CD1c-positive myeloid dendritic cell (primary cell): ENCODE data around the gene IKZF5.

ENCODE experiments used
- DNase-seq: peaks from one replicate; pipeline ENCODE4 v3.0.0-alpha.2; 2016; ENCODE audit errors: extremely low spot score

IKZF5 gene

GRCh38 chr10:123008355-123009104 lies at the start of gene IKZF5, which contains the start of gene ACADSB:
TSS of gene IKZF5 (minus strand) at chr10:123008795. CDS start at chr10:122998625, 10,170 bp downstream.
TSS of gene ACADSB (plus strand) at chr10:123009006. CDS start at chr10:123009030, 24 bp downstream.
- DNase-seq: peak; percentile 98

GRCh38 chr10:123057968-123058367 lies 49.4 kb upstream of the IKZF5 start:
- no peak for DNase-seq

- DNase-seq: no peak
Observed at GRCh38 chr10:123045961-123046731, 37.6 kb upstream of the IKZF5 start.

- DNase-seq: no peak
Observed at GRCh38 chr10:123044391-123044790, 35.8 kb upstream of the IKZF5 start.

GRCh38 chr10:123043409-123043925 lies 34.9 kb upstream of the IKZF5 start:
- peak; percentile 57 for DNase-seq

- DNase-seq: no peak
Observed at GRCh38 chr10:123042708-123043408, 34.3 kb upstream of the IKZF5 start.

- DNase-seq: no peak
Observed at GRCh38 chr10:123039632-123039930, 31.0 kb upstream of the IKZF5 start.

- no peak for DNase-seq
Observed at GRCh38 chr10:123038782-123039631, 30.4 kb upstream of the IKZF5 start.

- no peak for DNase-seq
Observed at GRCh38 chr10:123035467-123036086, 27.0 kb upstream of the IKZF5 start.

- no peak for DNase-seq
Observed at GRCh38 chr10:123034332-123034731, 25.7 kb upstream of the IKZF5 start.

GRCh38 chr10:123031124-123031523 lies 22.5 kb upstream of the IKZF5 start:
- no peak for DNase-seq

GRCh38 chr10:123027861-123028260 lies 19.3 kb upstream of the IKZF5 start:
- DNase-seq: no peak

GRCh38 chr10:123026302-123026701 lies 17.7 kb upstream of the IKZF5 start:
- DNase-seq: no peak

GRCh38 chr10:123024540-123024939 lies 15.9 kb upstream of the IKZF5 start:
- DNase-seq: no peak

GRCh38 chr10:123021517-123021916 lies 12.9 kb upstream of the IKZF5 start:
- no peak for DNase-seq

GRCh38 chr10:123019941-123020703 lies 11.5 kb upstream of the IKZF5 start:
- DNase-seq: no peak

- DNase-seq: no peak
Observed at GRCh38 chr10:123019264-123019663, 10.7 kb upstream of the IKZF5 start.

- DNase-seq: no peak
Observed at GRCh38 chr10:123018531-123018930, 9.9 kb upstream of the IKZF5 start.

- no peak for DNase-seq
Observed at GRCh38 chr10:123017421-123018165, 9.0 kb upstream of the IKZF5 start.
